ENCODE results near the gene CD300LG.

DNA sequence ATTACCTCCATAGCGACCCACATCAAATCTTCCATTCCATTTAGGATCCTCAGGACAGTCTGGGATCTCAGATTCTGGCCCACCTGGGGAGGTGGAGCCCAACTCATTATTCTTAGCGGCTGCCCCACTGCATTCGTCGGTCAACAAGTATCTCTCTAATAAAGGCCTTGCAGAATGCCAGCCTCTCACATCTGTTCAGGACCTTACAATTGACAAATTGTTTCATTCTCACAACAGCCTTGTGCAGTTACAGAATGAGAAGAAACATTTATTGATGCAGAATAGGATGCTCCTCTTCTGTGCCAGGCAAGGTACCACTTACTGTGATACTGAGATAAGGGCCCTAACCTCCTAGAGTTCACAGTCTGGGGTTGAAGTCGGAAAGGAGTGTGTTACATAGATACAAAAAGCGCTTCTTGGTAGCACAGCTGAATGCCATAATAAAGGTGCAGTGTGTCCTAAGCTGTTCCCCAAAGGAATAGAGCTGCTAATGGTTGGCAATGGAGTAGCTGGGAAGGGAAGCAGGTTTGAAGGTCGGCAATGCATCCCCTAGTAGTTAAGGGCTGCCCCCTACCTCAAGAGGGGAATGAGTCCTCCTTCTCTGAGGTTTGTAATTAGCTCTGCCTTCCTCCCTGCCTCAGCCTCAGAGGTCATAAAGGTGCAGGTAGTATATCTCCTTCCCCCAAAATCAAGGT lies 62.7 kb downstream of the CD300LG start:
- TF ChIP-seq, protein P1, sequence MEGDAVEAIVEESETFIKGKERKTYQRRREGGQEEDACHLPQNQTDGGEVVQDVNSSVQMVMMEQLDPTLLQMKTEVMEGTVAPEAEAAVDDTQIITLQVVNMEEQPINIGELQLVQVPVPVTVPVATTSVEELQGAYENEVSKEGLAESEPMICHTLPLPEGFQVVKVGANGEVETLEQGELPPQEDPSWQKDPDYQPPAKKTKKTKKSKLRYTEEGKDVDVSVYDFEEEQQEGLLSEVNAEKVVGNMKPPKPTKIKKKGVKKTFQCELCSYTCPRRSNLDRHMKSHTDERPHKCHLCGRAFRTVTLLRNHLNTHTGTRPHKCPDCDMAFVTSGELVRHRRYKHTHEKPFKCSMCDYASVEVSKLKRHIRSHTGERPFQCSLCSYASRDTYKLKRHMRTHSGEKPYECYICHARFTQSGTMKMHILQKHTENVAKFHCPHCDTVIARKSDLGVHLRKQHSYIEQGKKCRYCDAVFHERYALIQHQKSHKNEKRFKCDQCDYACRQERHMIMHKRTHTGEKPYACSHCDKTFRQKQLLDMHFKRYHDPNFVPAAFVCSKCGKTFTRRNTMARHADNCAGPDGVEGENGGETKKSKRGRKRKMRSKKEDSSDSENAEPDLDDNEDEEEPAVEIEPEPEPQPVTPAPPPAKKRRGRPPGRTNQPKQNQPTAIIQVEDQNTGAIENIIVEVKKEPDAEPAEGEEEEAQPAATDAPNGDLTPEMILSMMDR (IDR thresholded peaks at IDR 0.05) = no peak
- TF ChIP-seq POLR2A (IDR thresholded peaks at IDR 0.05) = no peak

Data from right lobe of liver (tissue), 4 donors.